ENCODE data around the gene FAM107B.

DNA sequence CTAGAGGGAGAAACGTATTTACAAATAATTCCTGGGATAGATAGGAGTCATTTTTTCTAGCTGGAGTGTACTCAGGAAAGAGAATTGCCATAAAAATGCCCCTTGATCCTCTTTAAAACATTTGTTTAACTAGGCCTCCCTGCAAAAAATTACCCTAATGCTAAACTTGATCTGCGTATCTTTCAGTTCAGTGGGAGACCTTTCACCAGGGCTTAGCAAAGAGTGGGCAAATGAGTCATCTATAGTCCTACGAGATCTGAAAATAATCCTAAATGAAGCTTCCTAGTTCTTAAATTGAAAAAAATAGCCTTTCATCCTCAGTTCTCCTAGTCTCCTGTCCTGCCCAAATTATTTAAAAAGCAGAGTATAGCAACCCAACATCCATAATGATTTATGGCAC is 245.3 kb downstream of the FAM107B start:
- TF ChIP-seq, protein P1, sequence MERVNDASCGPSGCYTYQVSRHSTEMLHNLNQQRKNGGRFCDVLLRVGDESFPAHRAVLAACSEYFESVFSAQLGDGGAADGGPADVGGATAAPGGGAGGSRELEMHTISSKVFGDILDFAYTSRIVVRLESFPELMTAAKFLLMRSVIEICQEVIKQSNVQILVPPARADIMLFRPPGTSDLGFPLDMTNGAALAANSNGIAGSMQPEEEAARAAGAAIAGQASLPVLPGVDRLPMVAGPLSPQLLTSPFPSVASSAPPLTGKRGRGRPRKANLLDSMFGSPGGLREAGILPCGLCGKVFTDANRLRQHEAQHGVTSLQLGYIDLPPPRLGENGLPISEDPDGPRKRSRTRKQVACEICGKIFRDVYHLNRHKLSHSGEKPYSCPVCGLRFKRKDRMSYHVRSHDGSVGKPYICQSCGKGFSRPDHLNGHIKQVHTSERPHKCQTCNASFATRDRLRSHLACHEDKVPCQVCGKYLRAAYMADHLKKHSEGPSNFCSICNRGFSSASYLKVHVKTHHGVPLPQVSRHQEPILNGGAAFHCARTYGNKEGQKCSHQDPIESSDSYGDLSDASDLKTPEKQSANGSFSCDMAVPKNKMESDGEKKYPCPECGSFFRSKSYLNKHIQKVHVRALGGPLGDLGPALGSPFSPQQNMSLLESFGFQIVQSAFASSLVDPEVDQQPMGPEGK (CRISPR knock-in tag; IDR thresholded peaks at IDR 0.05; ENCODE audit: borderline replicate concordance) = no peak
- TF ChIP-seq TOX (CRISPR knock-in tag; IDR thresholded peaks at IDR 0.05; ENCODE audit: borderline replicate concordance) (no peak), ZC3H10 (CRISPR knock-in tag; IDR thresholded peaks at IDR 0.05) (no peak), ARNTL (CRISPR knock-in tag; IDR thresholded peaks at IDR 0.05; ENCODE audit: borderline replicate concordance, low read depth) (no peak), ZNF70 (CRISPR knock-in tag; IDR thresholded peaks at IDR 0.05) (no peak), CSDC2 (CRISPR knock-in tag; IDR thresholded peaks at IDR 0.05) (no peak), ISL1 (CRISPR knock-in tag; IDR thresholded peaks at IDR 0.05) (no peak), RARB (CRISPR knock-in tag; IDR thresholded peaks at IDR 0.05) (no peak), PPARA (CRISPR knock-in tag; IDR thresholded peaks at IDR 0.05; ENCODE audit: borderline replicate concordance) (no peak), BACH2 (CRISPR knock-in tag; IDR thresholded peaks at IDR 0.05; ENCODE audit: borderline replicate concordance) (no peak), OSR1 (CRISPR knock-in tag; IDR thresholded peaks at IDR 0.05) (no peak)
- TF ChIP-seq, protein P2, sequence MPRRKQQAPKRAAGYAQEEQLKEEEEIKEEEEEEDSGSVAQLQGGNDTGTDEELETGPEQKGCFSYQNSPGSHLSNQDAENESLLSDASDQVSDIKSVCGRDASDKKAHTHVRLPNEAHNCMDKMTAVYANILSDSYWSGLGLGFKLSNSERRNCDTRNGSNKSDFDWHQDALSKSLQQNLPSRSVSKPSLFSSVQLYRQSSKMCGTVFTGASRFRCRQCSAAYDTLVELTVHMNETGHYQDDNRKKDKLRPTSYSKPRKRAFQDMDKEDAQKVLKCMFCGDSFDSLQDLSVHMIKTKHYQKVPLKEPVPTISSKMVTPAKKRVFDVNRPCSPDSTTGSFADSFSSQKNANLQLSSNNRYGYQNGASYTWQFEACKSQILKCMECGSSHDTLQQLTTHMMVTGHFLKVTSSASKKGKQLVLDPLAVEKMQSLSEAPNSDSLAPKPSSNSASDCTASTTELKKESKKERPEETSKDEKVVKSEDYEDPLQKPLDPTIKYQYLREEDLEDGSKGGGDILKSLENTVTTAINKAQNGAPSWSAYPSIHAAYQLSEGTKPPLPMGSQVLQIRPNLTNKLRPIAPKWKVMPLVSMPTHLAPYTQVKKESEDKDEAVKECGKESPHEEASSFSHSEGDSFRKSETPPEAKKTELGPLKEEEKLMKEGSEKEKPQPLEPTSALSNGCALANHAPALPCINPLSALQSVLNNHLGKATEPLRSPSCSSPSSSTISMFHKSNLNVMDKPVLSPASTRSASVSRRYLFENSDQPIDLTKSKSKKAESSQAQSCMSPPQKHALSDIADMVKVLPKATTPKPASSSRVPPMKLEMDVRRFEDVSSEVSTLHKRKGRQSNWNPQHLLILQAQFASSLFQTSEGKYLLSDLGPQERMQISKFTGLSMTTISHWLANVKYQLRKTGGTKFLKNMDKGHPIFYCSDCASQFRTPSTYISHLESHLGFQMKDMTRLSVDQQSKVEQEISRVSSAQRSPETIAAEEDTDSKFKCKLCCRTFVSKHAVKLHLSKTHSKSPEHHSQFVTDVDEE (CRISPR knock-in tag; IDR thresholded peaks at IDR 0.05) = no peak
- TF ChIP-seq, protein P3, sequence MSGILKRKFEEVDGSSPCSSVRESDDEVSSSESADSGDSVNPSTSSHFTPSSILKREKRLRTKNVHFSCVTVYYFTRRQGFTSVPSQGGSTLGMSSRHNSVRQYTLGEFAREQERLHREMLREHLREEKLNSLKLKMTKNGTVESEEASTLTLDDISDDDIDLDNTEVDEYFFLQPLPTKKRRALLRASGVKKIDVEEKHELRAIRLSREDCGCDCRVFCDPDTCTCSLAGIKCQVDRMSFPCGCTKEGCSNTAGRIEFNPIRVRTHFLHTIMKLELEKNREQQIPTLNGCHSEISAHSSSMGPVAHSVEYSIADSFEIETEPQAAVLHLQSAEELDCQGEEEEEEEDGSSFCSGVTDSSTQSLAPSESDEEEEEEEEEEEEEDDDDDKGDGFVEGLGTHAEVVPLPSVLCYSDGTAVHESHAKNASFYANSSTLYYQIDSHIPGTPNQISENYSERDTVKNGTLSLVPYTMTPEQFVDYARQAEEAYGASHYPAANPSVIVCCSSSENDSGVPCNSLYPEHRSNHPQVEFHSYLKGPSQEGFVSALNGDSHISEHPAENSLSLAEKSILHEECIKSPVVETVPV (CRISPR knock-in tag; IDR thresholded peaks at IDR 0.05) = no peak
- TF ChIP-seq, protein P4, sequence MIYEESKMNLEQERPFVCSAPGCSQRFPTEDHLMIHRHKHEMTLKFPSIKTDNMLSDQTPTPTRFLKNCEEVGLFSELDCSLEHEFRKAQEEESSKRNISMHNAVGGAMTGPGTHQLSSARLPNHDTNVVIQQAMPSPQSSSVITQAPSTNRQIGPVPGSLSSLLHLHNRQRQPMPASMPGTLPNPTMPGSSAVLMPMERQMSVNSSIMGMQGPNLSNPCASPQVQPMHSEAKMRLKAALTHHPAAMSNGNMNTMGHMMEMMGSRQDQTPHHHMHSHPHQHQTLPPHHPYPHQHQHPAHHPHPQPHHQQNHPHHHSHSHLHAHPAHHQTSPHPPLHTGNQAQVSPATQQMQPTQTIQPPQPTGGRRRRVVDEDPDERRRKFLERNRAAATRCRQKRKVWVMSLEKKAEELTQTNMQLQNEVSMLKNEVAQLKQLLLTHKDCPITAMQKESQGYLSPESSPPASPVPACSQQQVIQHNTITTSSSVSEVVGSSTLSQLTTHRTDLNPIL (CRISPR knock-in tag; IDR thresholded peaks at IDR 0.05; ENCODE audit: low read depth) = no peak

Measured in SK-N-SH treated with all-trans-retinoic acid at 6 μM for 48 hours (cell line).